Smooth muscle cell (in vitro differentiated cells): ENCODE results near the gene RNH1. TPM values are rescaled to one million over a fixed set of nuclear protein-coding genes. Genes with fewer than 3 reads are reported as not detected.

Source experiments
- DNase-seq: peaks from one replicate; lab custom pipeline; 2025; ENCODE audit not compliant: unreplicated experiment; lab: John Stamatoyannopoulos, UW
- H2AFZ ChIP-seq: fragments of 200-600 bp; sonication (generic); 2 replicates; pipeline ENCODE4 v1.6.0; 2016; ENCODE audit warnings: antibody characterized with exemption, low read depth, mild to moderate bottlenecking
- H3F3A ChIP-seq: fragments of 200-600 bp; sonication (generic); 2 replicates; pipeline ENCODE4 v1.6.0; 2017; ENCODE audit warnings: antibody characterized with exemption, low read depth
- H3K27ac ChIP-seq: fragments of 200-600 bp; sonication (generic); 2 replicates; pipeline ENCODE4 v1.5.1; 2016; ENCODE audit warnings: low read depth, mild to moderate bottlenecking
- H3K27me3 ChIP-seq: fragments of 200-600 bp; sonication (generic); 2 replicates; pipeline ENCODE4 v1.6.1; 2016; ENCODE audit warnings: low read depth, mild to moderate bottlenecking
- H3K36me3 ChIP-seq: fragments of 200-600 bp; sonication (generic); 2 replicates; pipeline ENCODE4 v1.5.1; 2016; ENCODE audit warnings: low read depth
- H3K4me1 ChIP-seq: fragments of 200-600 bp; sonication (generic); 2 replicates; pipeline ENCODE4 v1.5.1; 2016; ENCODE audit warnings: low read depth
- H3K4me2 ChIP-seq: fragments of 200-600 bp; sonication (generic); 2 replicates; pipeline ENCODE4 v1.6.0; 2016; ENCODE audit warnings: mild to moderate bottlenecking
- H3K4me3 ChIP-seq: fragments of 200-600 bp; sonication (generic); 2 replicates; pipeline ENCODE4 v1.5.1; 2016; ENCODE audit warnings: mild to moderate bottlenecking
- H3K79me2 ChIP-seq: fragments of 200-600 bp; sonication (generic); 2 replicates; pipeline ENCODE4 v1.6.0; 2016; ENCODE audit warnings: low read depth, mild to moderate bottlenecking
- H3K9ac ChIP-seq: fragments of 200-600 bp; sonication (generic); 2 replicates; pipeline ENCODE4 v1.6.0; 2016; ENCODE audit warnings: low read depth
- H3K9me3 ChIP-seq: fragments of 200-600 bp; sonication (generic); replicated peaks from 2 replicates; pipeline ENCODE4 v1.5.1; 2016; ENCODE audit warnings: low read depth
- H4K20me1 ChIP-seq: fragments of 200-600 bp; sonication (generic); 2 replicates; pipeline ENCODE4 v1.6.0; 2016; ENCODE audit warnings: low read depth
- CTCF ChIP-seq: fragments of 200-600 bp; sonication (generic); IDR thresholded peaks from 2 replicates; pipeline ENCODE4 v1.5.1; 2017; ENCODE audit warnings: borderline replicate concordance, mild to moderate bottlenecking, antibody characterized with exemption; ENCODE audit not compliant: insufficient read depth, poor library complexity, severe bottlenecking
- WGBS: methylation state at CpG from one replicate; pipeline ENCODE4 v1.1.7; 2016; ENCODE audit warnings: low lambda C conversion rate; 5-methylcytosine and 5-hydroxymethylcytosine counted together
- polyA plus RNA-seq: library from polyadenylated mRNA; unstranded; fragments of >200 nt; fragmentation: Nextera tagmentation; extraction: Ambion mirVana; gene quantifications from 2 replicates; pipeline ENCODE4 v1.2.1, GENCODE V29; 2016
- total RNA-seq: library from RNA; depleted of rRNA; stranded (reverse); fragments of >200 nt; gene quantifications from 2 replicates; pipeline ENCODE4 v1.2.3, GENCODE V29; 2014

The RNH1 gene
- total and polyA plus RNA-seq, 2 experiments from 2014 or later: 91.3 to 243 TPM

- no peaks in the 10 kb centered on the region for H3K9me3 ChIP-seq
- H3K79me2 ChIP-seq: peaks cover 5% of the 10 kb centered on the region
- H3K27me3 ChIP-seq: no peaks in the 10 kb centered on the region
- no peak overlapping the region for H2AFZ ChIP-seq
- H3K9ac ChIP-seq: no peak overlapping the region
- no peak for DNase-seq
- no peak overlapping the region for H3K4me2 ChIP-seq
- no peak overlapping the region for H3K27ac ChIP-seq
- H3K4me3 ChIP-seq: no peak overlapping the region
- H3K4me1 ChIP-seq: no peaks in the 10 kb centered on the region
- WGBS: 98% methylated on average over 11 of the region's 19 CpGs
- H4K20me1 ChIP-seq: no peaks in the 10 kb centered on the region
- H3K36me3 ChIP-seq: no peaks in the 10 kb centered on the region
- TF ChIP-seq CTCF: no peak
- peaks cover 3% of the 10 kb centered on the region for H3F3A ChIP-seq
These were observed 18.5 kb downstream of the RNH1 start for GRCh38 chr11:488579-488978.

- no peaks in the 10 kb centered on the region for H3K9me3 ChIP-seq
- no peak overlapping the region for H3K27ac ChIP-seq
- TF ChIP-seq CTCF: no peak
- no peaks in the 10 kb centered on the region for H3K27me3 ChIP-seq
- peaks cover 5% of the 10 kb centered on the region for H3K79me2 ChIP-seq
- peaks cover under 1% of the 10 kb centered on the region for H3F3A ChIP-seq
- 94% methylated on average over 10 of the region's 25 CpGs for WGBS
- no peaks in the 10 kb centered on the region for H3K36me3 ChIP-seq
- H3K9ac ChIP-seq: no peak overlapping the region
- DNase-seq: no peak
- H3K4me2 ChIP-seq: no peak overlapping the region
- no peaks in the 10 kb centered on the region for H3K4me1 ChIP-seq
- H4K20me1 ChIP-seq: no peaks in the 10 kb centered on the region
- no peak overlapping the region for H3K4me3 ChIP-seq
- no peak overlapping the region for H2AFZ ChIP-seq
These were observed 19.0 kb downstream of the RNH1 start for GRCh38 chr11:488062-488461.

DNA sequence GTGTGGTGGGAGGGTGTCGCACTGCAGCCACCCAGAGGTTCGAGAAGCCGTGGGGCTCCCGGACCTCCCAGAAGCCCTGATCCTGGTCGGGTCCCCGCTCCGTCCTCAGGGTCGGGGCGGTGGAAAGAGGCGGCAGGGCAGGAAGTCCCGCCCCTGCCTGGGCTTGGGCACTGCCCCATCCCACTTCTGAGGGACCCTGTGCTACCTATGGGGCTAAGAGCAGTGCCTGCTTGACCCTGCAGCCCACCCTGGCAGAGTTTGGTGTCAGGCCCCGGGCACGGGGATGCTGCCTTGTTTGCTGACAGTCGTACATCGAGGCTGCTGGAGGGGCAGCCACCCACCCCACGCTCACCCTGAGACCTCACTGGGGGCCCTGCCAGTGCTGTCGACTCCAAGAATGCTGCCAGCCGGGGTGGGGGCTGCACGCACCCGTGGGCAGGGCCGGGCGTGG is 19.4 kb downstream of the RNH1 start:
- no peak for TF ChIP-seq CTCF
- Histone ChIP-seq H3K27me3 (no peaks in the 10 kb centered on the region), H2AFZ (no peak overlapping the region), H3F3A (no peaks in the 10 kb centered on the region), H3K9ac (no peak overlapping the region), H3K27ac (no peak overlapping the region), H3K79me2 (peaks cover 5% of the 10 kb centered on the region), H3K4me2 (no peak overlapping the region), H3K36me3 (no peaks in the 10 kb centered on the region), H3K9me3 (no peaks in the 10 kb centered on the region), H3K4me3 (no peak overlapping the region), H3K4me1 (no peaks in the 10 kb centered on the region), H4K20me1 (no peaks in the 10 kb centered on the region)
- no peak for DNase-seq
- 95% methylated on average over 20 of the region's 22 CpGs for WGBS

DNA sequence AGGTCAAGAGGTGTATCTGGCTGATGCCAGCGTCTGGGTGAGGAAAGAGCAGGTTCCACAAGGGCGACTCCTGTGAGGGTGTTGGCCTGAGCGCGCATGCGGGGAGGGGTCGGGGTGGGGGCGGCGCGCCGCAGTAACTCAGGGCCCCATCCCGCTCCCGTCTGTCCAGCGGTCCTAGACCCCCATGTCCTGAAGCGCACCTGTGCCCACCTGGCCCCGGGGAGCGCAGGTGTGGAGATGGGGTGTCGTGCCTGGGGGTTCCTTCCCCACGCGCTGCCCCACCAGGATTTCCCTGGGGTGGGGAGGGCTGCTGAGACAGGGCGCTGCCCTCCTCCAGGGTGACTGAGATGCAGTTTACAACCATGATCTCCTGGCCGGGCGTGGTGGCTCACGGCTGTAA is 20.9 kb downstream of the RNH1 start:
- no peak overlapping the region for H3K4me2 ChIP-seq
- no peaks in the 10 kb centered on the region for H4K20me1 ChIP-seq
- DNase-seq: no peak
- H3K4me1 ChIP-seq: no peaks in the 10 kb centered on the region
- WGBS: 98% methylated on average over 23 of the region's 23 CpGs
- TF ChIP-seq CTCF: no peak
- H2AFZ ChIP-seq: no peak overlapping the region
- H3K79me2 ChIP-seq: peaks cover 10% of the 10 kb centered on the region
- H3K27ac ChIP-seq: no peak overlapping the region
- H3F3A ChIP-seq: no peaks in the 10 kb centered on the region
- no peak overlapping the region for H3K9ac ChIP-seq
- no peaks in the 10 kb centered on the region for H3K27me3 ChIP-seq
- H3K9me3 ChIP-seq: no peaks in the 10 kb centered on the region
- no peaks in the 10 kb centered on the region for H3K36me3 ChIP-seq
- no peak overlapping the region for H3K4me3 ChIP-seq
